ENCODE results near the gene LPAR2.
"Not testable (repeated sequence)": the region's sequence is repeated elsewhere in the genome, so short reads cannot be mapped to it uniquely, and the experiment has no call there.

The LPAR2 gene

DNA sequence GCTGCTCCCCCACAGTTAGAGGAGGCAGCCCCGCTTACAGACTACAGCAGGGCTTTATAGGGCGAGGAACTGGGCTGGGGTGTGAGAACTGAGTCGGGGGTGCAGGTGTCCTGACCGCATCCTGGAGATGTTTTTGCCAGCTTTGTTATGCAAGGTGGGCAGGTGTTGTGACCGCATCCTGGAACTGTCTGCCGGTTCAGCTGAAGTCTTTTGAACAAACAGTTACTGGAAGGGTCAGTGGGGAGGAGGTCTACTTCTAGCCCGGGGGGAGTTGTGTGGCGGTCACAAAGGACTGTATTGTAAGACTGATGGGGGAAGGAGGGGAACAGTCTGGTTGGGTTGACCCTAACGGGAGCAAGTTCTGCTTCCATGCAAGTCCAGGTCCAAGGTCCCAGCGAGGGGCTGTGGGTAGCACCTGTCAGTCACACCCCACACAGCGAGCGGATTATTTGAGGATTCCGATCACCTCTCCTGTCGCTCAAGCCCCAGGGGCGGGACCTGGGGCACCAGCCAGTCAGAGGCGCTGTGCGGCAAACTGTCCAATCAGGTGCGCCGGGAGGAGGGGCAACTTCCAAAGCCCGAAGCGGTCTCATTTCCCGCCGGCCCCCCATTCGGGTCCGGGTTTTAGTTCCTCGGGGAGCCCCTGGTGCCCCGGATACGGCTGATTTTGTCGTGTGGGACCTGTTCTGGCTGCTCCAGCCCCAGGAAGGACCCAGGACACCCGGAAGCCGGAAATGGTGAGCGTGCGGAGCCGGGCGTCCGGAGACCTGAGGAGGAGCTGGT is 40.4 kb upstream of the LPAR2 start, which contains the start of gene ZNF101:
Gene ZNF101 (plus strand): TSS at position 610 of the 783 bp plus-strand sequence. CDS start 125 bp downstream, at position 735.
- no peaks in the 10 kb centered on the region for H3K27me3 ChIP-seq
- H3K36me3 ChIP-seq, result no peaks in the 10 kb centered on the region
- H3K4me1 ChIP-seq (ENCODE audit: control insufficient read depth in 1 of 2, insufficient read depth in 1 of 2, low read depth in 1 of 2, low read length in 1 of 2), result peaks cover 21 to 22% of the 10 kb centered on the region in 2 experiments
- H3K27ac ChIP-seq, result peak within 1 kb of the TSS; percentile 86
- TF ChIP-seq, protein P1, sequence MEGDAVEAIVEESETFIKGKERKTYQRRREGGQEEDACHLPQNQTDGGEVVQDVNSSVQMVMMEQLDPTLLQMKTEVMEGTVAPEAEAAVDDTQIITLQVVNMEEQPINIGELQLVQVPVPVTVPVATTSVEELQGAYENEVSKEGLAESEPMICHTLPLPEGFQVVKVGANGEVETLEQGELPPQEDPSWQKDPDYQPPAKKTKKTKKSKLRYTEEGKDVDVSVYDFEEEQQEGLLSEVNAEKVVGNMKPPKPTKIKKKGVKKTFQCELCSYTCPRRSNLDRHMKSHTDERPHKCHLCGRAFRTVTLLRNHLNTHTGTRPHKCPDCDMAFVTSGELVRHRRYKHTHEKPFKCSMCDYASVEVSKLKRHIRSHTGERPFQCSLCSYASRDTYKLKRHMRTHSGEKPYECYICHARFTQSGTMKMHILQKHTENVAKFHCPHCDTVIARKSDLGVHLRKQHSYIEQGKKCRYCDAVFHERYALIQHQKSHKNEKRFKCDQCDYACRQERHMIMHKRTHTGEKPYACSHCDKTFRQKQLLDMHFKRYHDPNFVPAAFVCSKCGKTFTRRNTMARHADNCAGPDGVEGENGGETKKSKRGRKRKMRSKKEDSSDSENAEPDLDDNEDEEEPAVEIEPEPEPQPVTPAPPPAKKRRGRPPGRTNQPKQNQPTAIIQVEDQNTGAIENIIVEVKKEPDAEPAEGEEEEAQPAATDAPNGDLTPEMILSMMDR (IDR thresholded peaks at IDR 0.05), result peak; percentile 41
- H3K4me3 ChIP-seq (ENCODE audit: low read depth in 1 of 2, low read length in 1 of 2), result peak within 1 kb of the TSS; percentile 84 to 93
- H3K9me3 ChIP-seq, result no peaks in the 10 kb centered on the region

DNA sequence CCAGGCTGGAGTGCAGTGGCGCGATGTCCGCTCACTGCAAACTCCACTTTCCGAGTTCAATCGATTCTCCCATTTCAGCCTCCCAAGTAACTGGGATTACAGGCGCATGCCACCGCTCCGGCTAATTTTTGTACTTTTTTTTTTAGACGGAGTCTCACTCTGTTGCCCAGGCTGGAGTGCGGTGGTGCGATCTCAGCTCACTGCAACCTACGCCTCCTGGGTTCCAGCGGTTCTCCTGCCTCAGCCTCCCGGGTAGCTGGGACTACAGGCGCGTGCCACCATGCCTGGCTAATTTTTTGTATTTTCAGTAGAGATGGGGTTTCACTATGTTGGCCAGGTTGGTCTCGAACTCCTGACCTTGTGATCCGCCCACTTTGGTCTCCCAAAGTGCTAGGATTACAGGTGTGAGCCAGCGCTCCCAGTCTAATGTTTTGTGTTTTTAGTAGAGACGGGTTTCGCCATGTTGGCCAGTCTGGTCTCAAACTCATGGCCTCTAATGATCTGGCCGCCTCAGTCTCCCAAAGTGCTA is 37.5 kb upstream of the LPAR2 start:
- H3K9me3 ChIP-seq; H3K4me3 ChIP-seq (ENCODE audit: low read depth in 1 of 2, low read length in 1 of 2); H3K36me3 ChIP-seq; H3K27me3 ChIP-seq; H3K27ac ChIP-seq: not testable (repeated sequence)
- peaks cover 41% of the 10 kb centered on the region in 2 experiments for H3K4me1 ChIP-seq (ENCODE audit: control insufficient read depth in 1 of 2, insufficient read depth in 1 of 2, low read depth in 1 of 2, low read length in 1 of 2)

DNA sequence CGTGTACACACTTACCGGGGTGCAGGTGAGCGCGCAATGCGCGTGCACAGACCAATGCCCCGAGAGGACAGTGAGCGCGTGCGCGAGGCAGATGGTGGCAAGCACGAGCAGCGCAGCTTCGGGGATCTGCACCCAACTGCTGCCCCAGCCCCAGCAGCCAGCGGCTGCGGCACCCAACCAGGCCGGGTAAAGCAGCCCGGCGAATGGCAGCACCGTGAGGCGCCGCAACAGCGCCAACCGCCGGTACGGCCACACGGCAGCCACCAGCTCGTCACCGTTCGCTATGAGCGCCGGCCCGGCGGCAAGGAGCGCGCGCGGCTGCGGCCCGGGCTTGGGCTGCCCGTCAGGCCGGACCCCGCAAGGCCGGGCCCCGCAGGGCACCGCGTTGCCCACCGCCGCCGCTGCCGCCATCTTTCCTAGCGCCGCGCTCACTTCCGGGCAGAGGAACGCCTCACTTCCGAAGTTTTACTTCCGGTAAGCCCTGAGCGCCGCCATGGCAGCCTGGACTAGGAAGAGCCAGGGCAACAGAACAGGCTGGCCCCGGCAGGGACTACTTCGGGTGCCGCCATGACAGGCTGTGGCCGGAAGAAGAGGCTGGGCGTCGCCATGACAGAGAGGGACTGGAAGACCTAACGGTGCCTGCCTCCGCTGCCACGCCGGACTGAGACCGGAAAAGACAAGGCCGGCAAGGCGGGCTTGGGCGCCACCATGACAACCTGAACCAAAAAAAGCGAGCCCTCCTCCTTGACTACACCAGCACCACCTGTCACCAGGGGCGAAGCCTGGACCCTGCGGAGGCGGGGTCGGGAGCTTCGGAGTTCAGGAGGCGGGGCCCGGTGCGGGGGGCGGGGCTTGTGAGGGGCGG is 35.5 kb upstream of the LPAR2 start, which contains the start of gene ATP13A1:
Gene ATP13A1 (minus strand): TSS at position 421 of the 865 bp plus-strand sequence. CDS start 10 bp downstream, at position 411.
- TF ChIP-seq, protein P1 (IDR thresholded peaks at IDR 0.05), result peak; percentile 46
- H3K4me3 ChIP-seq (ENCODE audit: low read depth in 1 of 2, low read length in 1 of 2), result peak within 1 kb of the TSS; percentile 96 to 99
- peak within 1 kb of the TSS; percentile 97 for H3K27ac ChIP-seq
- no peaks in the 10 kb centered on the region for H3K27me3 ChIP-seq
- peaks cover 15% of the 10 kb centered on the region for H3K36me3 ChIP-seq
- no peaks in the 10 kb centered on the region for H3K9me3 ChIP-seq
- H3K4me1 ChIP-seq (ENCODE audit: control insufficient read depth in 1 of 2, insufficient read depth in 1 of 2, low read depth in 1 of 2, low read length in 1 of 2), result peaks cover 31 to 33% of the 10 kb centered on the region in 2 experiments

DNA sequence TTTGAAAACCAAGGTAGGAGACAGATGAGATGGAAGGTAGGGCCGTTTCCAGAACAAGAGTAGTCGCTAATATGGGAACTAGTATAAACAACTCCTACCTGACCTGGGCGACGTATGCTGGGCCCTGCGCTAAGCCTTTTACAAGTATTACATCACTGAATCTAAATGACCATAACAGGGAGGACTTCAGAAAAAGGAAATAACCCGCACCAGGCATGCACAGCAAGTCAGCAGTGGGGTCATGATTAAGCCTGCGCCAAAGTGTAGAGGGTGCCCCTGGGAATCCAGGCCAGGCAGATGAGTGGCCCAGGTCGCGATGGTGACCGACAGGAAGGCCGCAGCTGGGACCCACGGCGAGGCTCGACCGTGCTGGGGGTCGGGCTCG is 34.8 kb upstream of the LPAR2 start:
- TF ChIP-seq, protein P1 (IDR thresholded peaks at IDR 0.05), result no peak
- Histone ChIP-seq H3K4me1 (ENCODE audit: control insufficient read depth in 1 of 2, insufficient read depth in 1 of 2, low read depth in 1 of 2, low read length in 1 of 2) (peaks cover 25 to 28% of the 10 kb centered on the region in 2 experiments), H3K27ac (peak overlapping the region; percentile 97), H3K27me3 (no peaks in the 10 kb centered on the region), H3K36me3 (peaks cover 22% of the 10 kb centered on the region), H3K9me3 (no peaks in the 10 kb centered on the region), H3K4me3 (ENCODE audit: low read depth in 1 of 2, low read length in 1 of 2) (peak overlapping the region; percentile 96 to 99)

DNA sequence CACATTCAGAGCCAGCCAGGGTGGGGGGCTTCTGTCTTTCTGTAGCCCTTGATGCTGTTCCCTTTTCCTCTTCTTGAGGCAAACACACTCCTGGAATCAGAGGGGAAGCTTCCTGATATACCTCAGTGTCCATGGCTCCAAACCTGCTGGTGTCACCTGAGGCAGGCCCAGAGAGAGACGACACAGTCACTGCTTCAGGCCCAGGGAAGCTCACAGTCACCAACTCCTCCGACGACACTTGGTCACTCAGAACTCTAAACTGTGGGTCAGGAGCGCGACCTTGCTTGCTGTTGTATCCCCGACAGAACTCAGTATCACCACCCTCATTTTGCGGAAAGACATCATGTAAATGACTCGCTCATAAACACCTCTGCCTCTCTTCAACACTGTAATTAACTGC is 34.3 kb upstream of the LPAR2 start:
- Histone ChIP-seq H3K4me1 (ENCODE audit: control insufficient read depth in 1 of 2, insufficient read depth in 1 of 2, low read depth in 1 of 2, low read length in 1 of 2) (peaks cover 20 to 23% of the 10 kb centered on the region in 2 experiments), H3K4me3 (ENCODE audit: low read depth in 1 of 2, low read length in 1 of 2) (peak overlapping the region in 1 of 2 experiments; percentile 96), H3K36me3 (peaks cover 27% of the 10 kb centered on the region), H3K27ac (peak overlapping the region; percentile 97), H3K9me3 (no peaks in the 10 kb centered on the region), H3K27me3 (no peaks in the 10 kb centered on the region)
- TF ChIP-seq, protein P1 (IDR thresholded peaks at IDR 0.05), result no peak

All from neutrophil (primary cell).